ENCODE data around the gene PLCZ1. TPM values are rescaled to one million over a fixed set of nuclear protein-coding genes. Genes with fewer than 3 reads are reported as not detected.

Gene PLCZ1
- total and polyA plus RNA-seq, 2 donors (not counting 1 experiment from before 2014, with no cell fraction given), result not detected

DNA sequence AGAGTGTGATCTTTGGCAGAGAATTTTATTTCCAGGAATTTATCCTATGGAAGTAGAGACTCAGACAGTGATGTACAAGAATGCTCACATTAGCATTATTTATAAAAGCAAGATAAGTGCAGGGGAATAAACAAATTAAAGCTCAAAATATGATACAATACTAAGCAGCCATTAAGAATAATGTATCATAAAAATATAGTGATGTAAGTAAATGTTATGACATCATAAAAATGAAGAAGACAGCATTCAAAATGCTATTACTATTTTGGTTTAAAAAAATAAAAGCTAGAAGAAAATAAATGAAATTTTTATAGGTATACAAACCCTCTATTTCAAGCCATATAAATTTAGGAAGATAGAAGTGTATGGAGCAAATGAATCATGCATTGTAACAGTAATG, 17.1 kb downstream of the PLCZ1 start:
- no peak overlapping the region for H3K4me2 ChIP-seq (ENCODE audit: extremely low read depth, insufficient read depth, low read length)
- no peaks in the 10 kb centered on the region for H3K9me3 ChIP-seq (ENCODE audit: control insufficient read depth, insufficient read depth, low read depth, low read length)
- no peaks in the 10 kb centered on the region for H3K4me1 ChIP-seq (ENCODE audit: control insufficient read depth, extremely low read depth, insufficient read depth, low read length)
- H2AFZ ChIP-seq (ENCODE audit: low read length), result no peak overlapping the region
- H3K27me3 ChIP-seq (ENCODE audit: control insufficient read depth, insufficient read depth, low read length), result no peaks in the 10 kb centered on the region
- no peaks in the 10 kb centered on the region for H3K36me3 ChIP-seq (ENCODE audit: control insufficient read depth, insufficient read depth, low read length)
- H3K27ac ChIP-seq (ENCODE audit: insufficient read depth, low read length), result no peak overlapping the region
- no peak overlapping the region for H3K4me3 ChIP-seq (replicated peaks in 1 of 4; ENCODE audit: control extremely low read depth in 1 of 4, insufficient read depth in 1 of 4, low read depth in 3 of 4, low read length in 4 of 4)
- no peaks in the 10 kb centered on the region for H4K20me1 ChIP-seq (ENCODE audit: control insufficient read depth, extremely low read depth, insufficient read depth, low read length)
- H3K9ac ChIP-seq (ENCODE audit: insufficient read depth, low read length), result no peak overlapping the region
- no peak for DNase-seq (ENCODE audit: low read depth in 2 of 2)
- TF ChIP-seq EZH2 (IDR thresholded peaks at IDR 0.05; ENCODE audit: low read length, missing control alignments), result no peak
- no peak for TF ChIP-seq CTCF (conservative IDR thresholded peaks at IDR 0.05 in 1 of 2, IDR thresholded peaks at IDR 0.05 in 1 of 2; ENCODE audit: low read depth in 1 of 2, low read length in 2 of 2)
- no peaks in the 10 kb centered on the region for H3K79me2 ChIP-seq (ENCODE audit: control insufficient read depth, insufficient read depth, low read length)

DNA sequence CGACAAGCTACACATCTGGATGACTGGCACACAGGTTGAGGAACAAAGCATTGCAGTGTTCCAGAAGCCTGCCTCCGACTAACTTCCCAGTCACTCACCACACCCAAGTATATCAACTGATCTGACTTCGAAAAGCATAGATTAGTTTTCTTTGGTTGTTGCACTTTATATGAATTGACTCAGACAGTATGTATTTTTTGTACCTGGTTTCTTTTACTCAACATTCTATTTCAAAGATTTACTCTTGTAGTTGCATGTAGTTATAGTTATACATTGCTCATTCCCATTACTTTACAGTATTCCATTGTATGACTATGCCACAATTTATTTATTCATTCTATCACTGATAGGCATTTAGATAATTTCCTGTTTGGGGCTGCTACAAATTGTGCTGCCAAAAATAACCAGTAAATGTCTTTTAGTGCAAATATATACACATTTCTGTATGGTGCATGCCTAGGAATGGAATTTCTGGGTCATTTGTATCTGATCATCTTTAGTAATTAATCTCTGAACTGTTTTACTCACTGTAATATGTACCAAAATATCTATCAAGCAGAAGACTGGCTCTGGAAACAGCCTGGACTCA, 17.8 kb downstream of the PLCZ1 start:
- no peak overlapping the region for H2AFZ ChIP-seq (ENCODE audit: low read length)

DNA sequence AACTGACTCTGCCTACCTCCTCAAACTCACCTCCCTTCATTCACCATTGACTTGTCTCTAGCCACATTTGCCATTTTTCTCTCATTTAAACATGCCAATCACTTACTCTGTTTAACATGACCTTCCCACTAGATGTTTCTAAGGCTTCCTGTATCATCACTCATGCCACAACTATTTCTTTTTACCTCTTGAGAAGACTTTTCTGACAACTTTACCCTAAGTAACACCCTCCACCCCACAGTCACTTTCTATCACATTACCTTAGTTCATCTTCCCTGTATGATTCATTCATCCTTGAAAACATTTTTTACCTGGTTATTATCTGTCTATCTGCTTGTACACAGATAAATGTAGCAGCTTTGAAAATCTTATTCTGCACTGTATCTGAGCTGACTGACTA, 19.4 kb downstream of the PLCZ1 start:
- Histone ChIP-seq H3K79me2 (ENCODE audit: control insufficient read depth, insufficient read depth, low read length) (no peaks in the 10 kb centered on the region), H4K20me1 (ENCODE audit: control insufficient read depth, extremely low read depth, insufficient read depth, low read length) (no peaks in the 10 kb centered on the region), H3K27ac (ENCODE audit: insufficient read depth, low read length) (no peak overlapping the region), H3K27me3 (ENCODE audit: control insufficient read depth, insufficient read depth, low read length) (no peaks in the 10 kb centered on the region), H3K9me3 (ENCODE audit: control insufficient read depth, insufficient read depth, low read depth, low read length) (no peaks in the 10 kb centered on the region), H3K4me3 (replicated peaks in 1 of 4; ENCODE audit: control extremely low read depth in 1 of 4, insufficient read depth in 1 of 4, low read depth in 3 of 4, low read length in 4 of 4) (no peak overlapping the region), H3K36me3 (ENCODE audit: control insufficient read depth, insufficient read depth, low read length) (no peaks in the 10 kb centered on the region), H3K4me1 (ENCODE audit: control insufficient read depth, extremely low read depth, insufficient read depth, low read length) (no peaks in the 10 kb centered on the region), H3K9ac (ENCODE audit: insufficient read depth, low read length) (no peak overlapping the region), H2AFZ (ENCODE audit: low read length) (no peak overlapping the region), H3K4me2 (ENCODE audit: extremely low read depth, insufficient read depth, low read length) (no peak overlapping the region)
- TF ChIP-seq EZH2 (IDR thresholded peaks at IDR 0.05; ENCODE audit: low read length, missing control alignments) (no peak), CTCF (conservative IDR thresholded peaks at IDR 0.05 in 1 of 2, IDR thresholded peaks at IDR 0.05 in 1 of 2; ENCODE audit: low read depth in 1 of 2, low read length in 2 of 2) (no peak)
- no peak for DNase-seq (ENCODE audit: low read depth in 2 of 2)

More for the DNA sequence above, 17.8 kb downstream of the PLCZ1 start:
- no peak overlapping the region for H3K27ac ChIP-seq (ENCODE audit: insufficient read depth, low read length)
- peak in 1 of 2 donors; percentile 40 for DNase-seq (ENCODE audit: low read depth in 2 of 2)
- no peak overlapping the region for H3K4me2 ChIP-seq (ENCODE audit: extremely low read depth, insufficient read depth, low read length)
- H3K9me3 ChIP-seq (ENCODE audit: control insufficient read depth, insufficient read depth, low read depth, low read length), result no peaks in the 10 kb centered on the region
- no peaks in the 10 kb centered on the region for H3K4me1 ChIP-seq (ENCODE audit: control insufficient read depth, extremely low read depth, insufficient read depth, low read length)
- H4K20me1 ChIP-seq (ENCODE audit: control insufficient read depth, extremely low read depth, insufficient read depth, low read length), result no peaks in the 10 kb centered on the region
- no peaks in the 10 kb centered on the region for H3K27me3 ChIP-seq (ENCODE audit: control insufficient read depth, insufficient read depth, low read length)
- TF ChIP-seq EZH2 (IDR thresholded peaks at IDR 0.05; ENCODE audit: low read length, missing control alignments) (no peak), CTCF (conservative IDR thresholded peaks at IDR 0.05 in 1 of 2, IDR thresholded peaks at IDR 0.05 in 1 of 2; ENCODE audit: low read depth in 1 of 2, low read length in 2 of 2) (no peak)
- H3K79me2 ChIP-seq (ENCODE audit: control insufficient read depth, insufficient read depth, low read length), result no peaks in the 10 kb centered on the region
- no peaks in the 10 kb centered on the region for H3K36me3 ChIP-seq (ENCODE audit: control insufficient read depth, insufficient read depth, low read length)
- no peak overlapping the region for H3K4me3 ChIP-seq (replicated peaks in 1 of 4; ENCODE audit: control extremely low read depth in 1 of 4, insufficient read depth in 1 of 4, low read depth in 3 of 4, low read length in 4 of 4)
- H3K9ac ChIP-seq (ENCODE audit: insufficient read depth, low read length), result no peak overlapping the region

Measured in fibroblast of lung (primary cell).